Non-pigmented ciliary epithelial cell (primary cell): ENCODE results near the gene GAS6.
"Not testable (repeated sequence)": the region's sequence is repeated elsewhere in the genome, so short reads cannot be mapped to it uniquely, and the experiment has no call there.

ENCODE experiments used
- DNase-seq: peaks from one replicate; pipeline ENCODE4 v3.0.0-alpha.2; 2010; ENCODE audit warnings: low read depth

Gene GAS6

GRCh38 chr13:113791226-113791625 is 72.7 kb downstream of the GAS6 start:
- no peak for DNase-seq

GRCh38 chr13:113789931-113790330 is 73.9 kb downstream of the GAS6 start:
- DNase-seq: not testable (repeated sequence)

GRCh38 chr13:113789167-113789566 is 74.7 kb downstream of the GAS6 start:
- DNase-seq: no peak

- DNase-seq: no peak
Observed at GRCh38 chr13:113788413-113789135, 75.3 kb downstream of the GAS6 start.

GRCh38 chr13:113787694-113788093 is 76.2 kb downstream of the GAS6 start:
- no peak for DNase-seq

GRCh38 chr13:113786262-113786841 is 77.5 kb downstream of the GAS6 start:
- DNase-seq: no peak

- DNase-seq: no peak
Observed at GRCh38 chr13:113785051-113786010, 78.5 kb downstream of the GAS6 start.

- DNase-seq: no peak
Observed at GRCh38 chr13:113784645-113785024, 79.2 kb downstream of the GAS6 start.

- DNase-seq: no peak
Observed at GRCh38 chr13:113783966-113784644, 79.8 kb downstream of the GAS6 start.

GRCh38 chr13:113783200-113783881 is 80.5 kb downstream of the GAS6 start:
- DNase-seq: no peak

- DNase-seq: no peak
Observed at GRCh38 chr13:113782472-113782871, 81.4 kb downstream of the GAS6 start.

- no peak for DNase-seq
Observed at GRCh38 chr13:113781571-113781970, 82.3 kb downstream of the GAS6 start.

GRCh38 chr13:113777311-113778260 is 86.3 kb downstream of the GAS6 start:
- DNase-seq: no peak

- DNase-seq: no peak
Observed at GRCh38 chr13:113776231-113777125, 87.4 kb downstream of the GAS6 start.

- DNase-seq: no peak
Observed at GRCh38 chr13:113775451-113776145, 88.3 kb downstream of the GAS6 start.

- DNase-seq: no peak
Observed at GRCh38 chr13:113774177-113775107, 89.4 kb downstream of the GAS6 start.

- no peak for DNase-seq
Observed at GRCh38 chr13:113771709-113772331, 92.1 kb downstream of the GAS6 start.
